ENCODE results near the gene LOXHD1.

The LOXHD1 gene

GRCh38 chr18:46591783-46592391 is 65.1 kb downstream of the LOXHD1 start:
- Histone ChIP-seq H3K4me1 (ENCODE audit: insufficient read depth, low read length) (no peaks in the 10 kb centered on the region), H3K36me3 (ENCODE audit: insufficient read depth, low read length) (no peaks in the 10 kb centered on the region), H3K9me3 (ENCODE audit: control insufficient read depth, insufficient read depth, low read length) (no peaks in the 10 kb centered on the region), H3K9ac (ENCODE audit: low read depth, low read length) (no peak overlapping the region)

GRCh38 chr18:46590103-46590502 is 66.9 kb downstream of the LOXHD1 start:
- Histone ChIP-seq H3K4me1 (ENCODE audit: insufficient read depth, low read length) (no peaks in the 10 kb centered on the region), H3K9ac (ENCODE audit: low read depth, low read length) (no peak overlapping the region), H3K9me3 (ENCODE audit: control insufficient read depth, insufficient read depth, low read length) (no peaks in the 10 kb centered on the region), H3K36me3 (ENCODE audit: insufficient read depth, low read length) (no peaks in the 10 kb centered on the region)

GRCh38 chr18:46588971-46589660 is 67.9 kb downstream of the LOXHD1 start:
- H3K4me1 ChIP-seq (ENCODE audit: insufficient read depth, low read length) = no peaks in the 10 kb centered on the region
- no peaks in the 10 kb centered on the region for H3K36me3 ChIP-seq (ENCODE audit: insufficient read depth, low read length)
- H3K9me3 ChIP-seq (ENCODE audit: control insufficient read depth, insufficient read depth, low read length) = no peaks in the 10 kb centered on the region
- H3K9ac ChIP-seq (ENCODE audit: low read depth, low read length) = no peak overlapping the region

DNA sequence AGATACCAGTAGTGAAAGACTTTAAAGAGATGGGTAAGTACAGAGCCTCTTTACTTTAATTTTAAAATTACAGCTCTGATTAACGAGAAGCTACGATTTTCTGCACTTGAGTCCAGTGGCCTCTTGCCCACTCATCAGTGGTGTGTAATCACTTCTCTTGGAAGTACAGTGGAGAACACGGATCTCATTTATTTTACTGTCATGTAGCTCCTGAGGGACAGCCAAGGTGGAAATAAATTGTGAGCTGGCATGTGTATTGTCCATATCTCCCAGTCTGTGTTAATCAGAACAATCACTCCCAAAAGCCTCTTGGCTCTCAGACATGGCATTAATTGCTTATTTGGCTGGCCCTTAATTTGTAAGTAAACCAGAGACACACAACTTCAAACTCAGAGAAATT is 69.4 kb downstream of the LOXHD1 start:
- Histone ChIP-seq H3K4me1 (ENCODE audit: insufficient read depth, low read length) (no peaks in the 10 kb centered on the region), H3K9me3 (ENCODE audit: control insufficient read depth, insufficient read depth, low read length) (no peaks in the 10 kb centered on the region), H3K9ac (ENCODE audit: low read depth, low read length) (no peak overlapping the region), H3K36me3 (ENCODE audit: insufficient read depth, low read length) (no peaks in the 10 kb centered on the region)

- Histone ChIP-seq H3K9me3 (ENCODE audit: control insufficient read depth, insufficient read depth, low read length) (peaks cover 2% of the 10 kb centered on the region; the same call in 1 of the 2 replicates), H3K9ac (ENCODE audit: low read depth, low read length) (no peak overlapping the region), H3K36me3 (ENCODE audit: insufficient read depth, low read length) (no peaks in the 10 kb centered on the region), H3K4me1 (ENCODE audit: insufficient read depth, low read length) (no peaks in the 10 kb centered on the region)
Observed at GRCh38 chr18:46583711-46584110, 73.3 kb downstream of the LOXHD1 start.

DNA sequence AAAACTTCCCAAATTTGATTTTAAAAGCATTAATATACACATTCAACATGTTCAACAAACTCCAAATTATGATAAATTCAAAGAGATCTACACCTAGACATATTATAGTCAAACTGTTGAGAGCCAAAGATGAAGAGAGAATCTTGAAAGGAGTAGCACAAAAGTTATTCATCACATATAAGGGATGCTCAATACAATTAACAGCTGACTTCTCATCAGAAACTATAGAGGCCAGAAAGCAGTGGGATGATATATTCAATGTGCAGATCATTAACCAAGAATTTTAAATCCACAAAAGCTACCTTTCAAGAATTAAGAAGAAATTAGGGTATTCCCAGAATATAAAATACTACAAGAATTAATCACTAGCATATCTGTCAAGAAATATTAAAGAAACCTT is 75.4 kb downstream of the LOXHD1 start:
- Histone ChIP-seq H3K9me3 (ENCODE audit: control insufficient read depth, insufficient read depth, low read length) (peaks cover 2% of the 10 kb centered on the region; the same call in 1 of the 2 replicates), H3K4me1 (ENCODE audit: insufficient read depth, low read length) (no peaks in the 10 kb centered on the region), H3K36me3 (ENCODE audit: insufficient read depth, low read length) (no peaks in the 10 kb centered on the region), H3K9ac (ENCODE audit: low read depth, low read length) (no peak overlapping the region)

GRCh38 chr18:46578987-46579386 is 78.0 kb downstream of the LOXHD1 start:
- Histone ChIP-seq H3K9ac (ENCODE audit: low read depth, low read length) (no peak overlapping the region), H3K36me3 (ENCODE audit: insufficient read depth, low read length) (no peaks in the 10 kb centered on the region), H3K4me1 (ENCODE audit: insufficient read depth, low read length) (no peaks in the 10 kb centered on the region), H3K9me3 (ENCODE audit: control insufficient read depth, insufficient read depth, low read length) (peaks cover 2% of the 10 kb centered on the region; the same call in 1 of the 2 replicates)

GRCh38 chr18:46577546-46577945 is 79.5 kb downstream of the LOXHD1 start:
- Histone ChIP-seq H3K9ac (ENCODE audit: low read depth, low read length) (no peak overlapping the region), H3K4me1 (ENCODE audit: insufficient read depth, low read length) (no peaks in the 10 kb centered on the region), H3K36me3 (ENCODE audit: insufficient read depth, low read length) (no peaks in the 10 kb centered on the region), H3K9me3 (ENCODE audit: control insufficient read depth, insufficient read depth, low read length) (peaks cover 2% of the 10 kb centered on the region; the same call in 1 of the 2 replicates)

- H3K9me3 ChIP-seq (ENCODE audit: control insufficient read depth, insufficient read depth, low read length) = peaks cover 2% of the 10 kb centered on the region; the same call in 1 of the 2 replicates
- H3K36me3 ChIP-seq (ENCODE audit: insufficient read depth, low read length) = no peaks in the 10 kb centered on the region
Observed at GRCh38 chr18:46575851-46576250, 81.2 kb downstream of the LOXHD1 start.

DNA sequence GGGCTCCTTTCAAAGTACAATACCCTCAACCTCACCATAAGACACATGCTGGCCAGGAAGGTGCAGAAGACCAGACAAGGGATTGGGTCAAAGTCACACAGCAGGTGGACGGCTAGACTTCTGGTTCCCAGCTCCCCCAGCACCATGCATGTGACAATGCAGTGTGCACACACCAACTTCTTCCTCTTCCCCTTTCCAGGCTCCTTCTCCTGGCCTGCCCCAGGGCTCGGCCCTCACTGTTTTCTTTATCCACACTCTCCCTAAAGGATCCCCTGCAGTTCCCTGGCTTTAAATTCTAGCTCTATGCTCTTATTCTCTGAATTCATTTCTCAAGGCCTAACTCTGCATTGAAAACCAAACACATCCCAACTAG is 82.3 kb downstream of the LOXHD1 start:
- Histone ChIP-seq H3K9ac (ENCODE audit: low read depth, low read length) (no peak overlapping the region), H3K36me3 (ENCODE audit: insufficient read depth, low read length) (no peaks in the 10 kb centered on the region), H3K4me1 (ENCODE audit: insufficient read depth, low read length) (no peaks in the 10 kb centered on the region)

More at GRCh38 chr18:46575851-46576250, 81.2 kb downstream of the LOXHD1 start:
- Histone ChIP-seq H3K4me1 (ENCODE audit: insufficient read depth, low read length) (no peaks in the 10 kb centered on the region), H3K9ac (ENCODE audit: low read depth, low read length) (no peak overlapping the region)

GRCh38 chr18:46574000-46574742 is 82.8 kb downstream of the LOXHD1 start:
- Histone ChIP-seq H3K4me1 (ENCODE audit: insufficient read depth, low read length) (no peaks in the 10 kb centered on the region), H3K9me3 (ENCODE audit: control insufficient read depth, insufficient read depth, low read length) (no peaks in the 10 kb centered on the region), H3K36me3 (ENCODE audit: insufficient read depth, low read length) (no peaks in the 10 kb centered on the region), H3K9ac (ENCODE audit: low read depth, low read length) (no peak overlapping the region)

More for the DNA sequence above, 82.3 kb downstream of the LOXHD1 start:
- no peaks in the 10 kb centered on the region for H3K9me3 ChIP-seq (ENCODE audit: control insufficient read depth, insufficient read depth, low read length)

- Histone ChIP-seq H3K9ac (ENCODE audit: low read depth, low read length) (no peak overlapping the region), H3K9me3 (ENCODE audit: control insufficient read depth, insufficient read depth, low read length) (no peaks in the 10 kb centered on the region), H3K36me3 (ENCODE audit: insufficient read depth, low read length) (no peaks in the 10 kb centered on the region), H3K4me1 (ENCODE audit: insufficient read depth, low read length) (no peaks in the 10 kb centered on the region)
Observed at GRCh38 chr18:46573156-46573555, 83.9 kb downstream of the LOXHD1 start.

GRCh38 chr18:46571756-46572155 is 85.3 kb downstream of the LOXHD1 start:
- Histone ChIP-seq H3K9me3 (ENCODE audit: control insufficient read depth, insufficient read depth, low read length) (no peaks in the 10 kb centered on the region), H3K36me3 (ENCODE audit: insufficient read depth, low read length) (no peaks in the 10 kb centered on the region), H3K9ac (ENCODE audit: low read depth, low read length) (no peak overlapping the region), H3K4me1 (ENCODE audit: insufficient read depth, low read length) (no peaks in the 10 kb centered on the region)

- Histone ChIP-seq H3K9me3 (ENCODE audit: control insufficient read depth, insufficient read depth, low read length) (no peaks in the 10 kb centered on the region), H3K4me1 (ENCODE audit: insufficient read depth, low read length) (no peaks in the 10 kb centered on the region), H3K9ac (ENCODE audit: low read depth, low read length) (no peak overlapping the region), H3K36me3 (ENCODE audit: insufficient read depth, low read length) (no peaks in the 10 kb centered on the region)
Observed at GRCh38 chr18:46570666-46571065, 86.4 kb downstream of the LOXHD1 start.

GRCh38 chr18:46570134-46570533 is 86.9 kb downstream of the LOXHD1 start:
- Histone ChIP-seq H3K4me1 (ENCODE audit: insufficient read depth, low read length) (no peaks in the 10 kb centered on the region), H3K9ac (ENCODE audit: low read depth, low read length) (no peak overlapping the region), H3K9me3 (ENCODE audit: control insufficient read depth, insufficient read depth, low read length) (no peaks in the 10 kb centered on the region), H3K36me3 (ENCODE audit: insufficient read depth, low read length) (no peaks in the 10 kb centered on the region)
